Renal cortical epithelial cell (primary cell): ENCODE results near the gene BST2. TPM values are rescaled to one million over a fixed set of nuclear protein-coding genes. Genes with fewer than 3 reads are reported as not detected.
A peak's percentile ranks its signal among the peaks of the same experiment; 100 is the strongest.

Experiments
- DNase-seq: peaks from one replicate; pipeline ENCODE4 v3.0.0-alpha.2; 2011; ENCODE audit warnings: low read depth
- total RNA-seq: library from RNA; depleted of rRNA; stranded (reverse); fragments of >200 nt; gene quantifications from 2 replicates; pipeline ENCODE4 v1.2.3, GENCODE V29; 2014

BST2 gene, protein sequence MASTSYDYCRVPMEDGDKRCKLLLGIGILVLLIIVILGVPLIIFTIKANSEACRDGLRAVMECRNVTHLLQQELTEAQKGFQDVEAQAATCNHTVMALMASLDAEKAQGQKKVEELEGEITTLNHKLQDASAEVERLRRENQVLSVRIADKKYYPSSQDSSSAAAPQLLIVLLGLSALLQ
- 101 and 183 TPM in 2 replicates for total RNA-seq

DNA sequence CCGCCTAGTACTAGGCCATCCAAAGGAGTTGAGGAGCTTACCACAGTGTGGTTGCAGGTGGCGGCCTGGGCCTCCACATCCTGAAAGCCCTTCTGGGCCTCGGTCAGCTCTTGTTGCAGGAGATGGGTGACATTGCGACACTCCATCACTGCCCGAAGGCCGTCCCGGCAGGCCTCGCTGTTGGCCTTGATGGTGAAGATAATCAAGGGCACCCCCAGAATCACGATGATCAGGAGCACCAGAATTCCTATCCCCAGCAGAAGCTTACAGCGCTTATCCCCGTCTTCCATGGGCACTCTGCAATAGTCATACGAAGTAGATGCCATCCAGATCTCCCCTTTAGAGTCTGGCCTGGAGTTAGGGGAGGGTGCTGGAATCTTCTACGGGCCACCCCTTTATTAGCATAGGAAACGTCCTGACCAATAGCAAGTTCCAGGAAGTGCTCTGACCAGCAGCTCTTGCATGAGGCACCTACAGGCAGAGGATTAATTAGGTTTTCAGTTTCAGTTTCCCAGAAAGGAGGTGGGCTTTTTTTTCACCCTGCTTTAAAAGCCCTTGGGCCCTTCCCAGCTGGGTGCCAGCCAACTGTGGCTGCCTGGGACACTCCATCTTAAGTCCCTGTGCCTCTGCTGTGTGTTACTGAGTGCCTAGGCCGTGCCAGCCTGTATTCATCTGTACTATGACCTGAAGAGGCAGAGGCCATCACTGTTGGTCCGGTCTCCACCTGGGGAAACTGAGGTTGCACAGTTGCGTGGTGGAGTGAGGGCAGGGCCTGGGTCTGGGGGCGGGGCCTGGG is at the start of gene BST2:
BST2 (minus strand) TSS at position 381 of the 796 bp plus-strand sequence; CDS start at position 326, 55 bp downstream.
- peak; percentile 93 for DNase-seq

DNA sequence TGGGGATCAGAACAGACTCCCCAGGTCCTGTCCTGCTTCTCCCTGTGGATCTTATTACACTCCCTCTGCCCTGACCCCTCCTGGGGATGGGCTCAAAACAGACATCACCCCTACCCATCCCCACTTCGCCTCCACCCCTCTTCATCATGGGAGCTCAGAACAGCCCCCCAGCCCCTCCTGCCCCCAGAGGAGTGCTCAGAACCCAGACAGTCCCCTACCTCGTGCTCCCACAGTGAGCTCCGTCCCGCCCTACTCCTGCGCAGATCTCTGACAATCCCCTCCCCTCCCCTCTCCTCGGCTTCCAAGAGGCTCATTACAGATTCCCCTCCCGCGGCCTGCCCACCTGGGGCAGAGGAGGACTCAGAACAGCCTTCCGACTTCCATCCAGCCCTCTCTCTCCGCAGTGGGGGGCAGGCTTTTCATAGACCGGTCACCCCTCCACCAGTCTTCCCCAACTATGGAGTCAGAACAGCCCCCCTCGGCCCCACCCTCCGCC is 49.2 kb upstream of the BST2 start:
- no peak for DNase-seq

DNA sequence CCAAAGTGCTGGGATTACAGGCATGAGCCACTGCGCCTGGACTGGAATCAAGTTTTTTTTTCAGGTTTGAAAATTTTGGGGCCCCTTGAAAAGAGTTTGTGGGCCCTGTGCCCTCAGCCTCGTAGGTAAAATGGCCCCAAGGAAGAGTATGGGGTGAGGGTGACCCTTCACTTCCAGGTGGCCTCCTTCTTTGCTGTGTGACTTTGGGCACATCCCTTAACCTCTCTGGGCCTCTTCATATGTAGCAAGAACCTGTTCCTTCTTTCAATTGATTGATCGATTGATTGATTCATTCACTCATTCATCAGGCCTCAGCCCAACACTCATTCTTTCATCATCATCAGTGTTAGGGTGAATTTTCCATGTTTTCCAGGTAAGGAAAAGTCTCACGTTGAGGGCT is 46.4 kb upstream of the BST2 start:
- no peak for DNase-seq

DNA sequence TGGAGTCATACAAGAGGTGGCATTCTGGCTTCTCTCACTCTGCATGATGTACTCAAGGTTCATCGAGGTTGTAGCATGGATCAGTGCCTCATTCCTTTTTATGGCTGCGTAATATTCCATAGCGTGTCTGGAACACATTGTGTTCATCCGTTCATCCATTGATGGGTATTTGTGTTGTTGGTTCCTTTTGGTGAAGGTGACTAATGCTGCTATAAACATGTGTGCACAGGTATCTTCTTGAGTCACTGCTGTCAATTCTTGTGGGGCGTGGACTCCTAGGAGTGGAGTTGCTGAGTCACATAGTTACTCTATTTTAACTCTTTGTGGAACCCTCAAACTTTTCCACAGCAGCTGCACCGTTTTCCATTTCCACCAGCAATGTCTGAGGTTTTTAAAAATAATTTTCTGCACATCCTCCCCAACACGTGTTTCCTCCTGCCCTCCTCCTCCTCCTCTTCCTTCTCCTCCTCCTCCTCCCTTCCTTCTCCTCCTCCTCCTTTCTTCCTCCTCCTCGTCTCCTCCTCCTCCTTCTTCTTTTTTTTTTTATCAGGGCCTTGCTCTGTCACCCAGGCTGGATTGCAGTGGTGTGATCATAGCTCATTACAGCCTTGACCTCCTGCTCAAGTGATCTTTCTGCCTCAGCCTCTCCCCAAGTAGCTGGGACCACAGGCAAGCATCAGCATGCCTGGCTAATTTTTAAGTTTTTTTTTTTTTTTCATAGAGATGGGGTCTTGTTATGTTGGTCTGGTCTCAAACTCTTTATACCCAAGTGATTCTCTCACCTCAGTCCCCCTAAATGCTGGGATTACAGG is 45.0 kb upstream of the BST2 start:
- DNase-seq = peak; percentile 70

DNA sequence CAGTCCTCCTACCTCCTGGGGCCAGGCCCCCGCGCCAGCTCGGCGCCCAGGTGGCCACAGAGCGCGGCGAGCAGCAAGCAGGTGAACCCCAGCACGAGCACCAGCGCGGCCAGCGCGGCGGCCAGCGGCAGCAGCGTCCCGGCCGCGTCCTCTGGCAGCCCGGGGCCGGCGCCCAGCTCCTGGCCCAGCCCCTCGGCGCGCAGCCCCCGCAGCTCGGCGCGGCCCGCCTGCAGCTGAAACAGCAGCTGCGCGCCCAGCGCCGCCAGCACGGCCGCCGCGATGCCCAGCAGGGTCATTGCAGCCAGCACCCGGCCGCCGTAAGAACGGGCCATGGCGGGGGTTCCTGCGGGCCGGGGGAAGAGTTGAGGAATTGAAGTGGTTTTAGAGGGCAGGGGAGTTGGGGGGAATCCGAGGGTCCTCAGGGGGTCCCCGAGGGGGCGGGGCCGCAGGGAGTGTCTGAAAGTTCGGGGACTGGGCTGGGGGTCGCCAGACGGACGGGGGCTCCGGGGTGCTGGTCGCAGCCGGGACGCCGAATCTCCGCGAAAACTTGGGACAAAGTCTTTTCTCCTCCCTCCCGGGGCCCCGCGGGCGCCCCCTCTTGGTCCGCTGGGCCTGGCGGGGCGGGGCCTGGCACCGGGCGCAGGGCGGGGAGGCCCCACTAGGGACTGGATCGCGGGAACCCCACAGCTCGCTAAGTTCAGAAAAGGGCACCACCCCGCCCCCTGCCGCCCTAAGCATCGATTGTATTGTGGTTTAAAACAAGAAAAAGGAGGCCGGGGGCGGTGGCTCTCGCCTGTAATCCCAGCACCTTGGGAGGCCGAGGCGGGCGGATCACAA is 42.9 kb upstream of the BST2 start, which contains the start of gene TMEM221:
TMEM221 (minus strand) TSS at position 538 of the 837 bp plus-strand sequence; CDS start at position 332, 206 bp downstream.
- no peak for DNase-seq

DNA sequence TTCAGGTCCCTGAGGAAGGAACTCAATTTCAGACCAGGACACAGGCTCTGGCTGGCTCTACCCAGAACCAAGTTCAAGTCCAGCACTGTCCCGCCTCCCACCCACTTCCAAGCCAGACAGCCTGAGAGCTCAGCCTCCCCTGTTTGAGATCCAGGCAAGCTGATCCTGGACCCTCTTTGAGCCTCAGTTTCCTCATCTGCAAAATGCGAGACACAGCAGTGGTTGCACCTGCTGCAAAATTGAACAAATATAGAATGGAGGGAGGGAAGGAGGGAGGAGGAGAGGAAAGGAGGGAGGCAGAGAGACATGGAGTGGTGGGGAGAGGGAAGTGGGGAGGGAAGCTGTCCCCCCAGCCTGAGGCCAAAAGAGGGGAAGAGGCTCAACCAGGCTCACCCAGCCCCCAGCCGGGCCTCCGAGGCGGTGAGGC is 42.3 kb upstream of the BST2 start:
- DNase-seq = no peak

DNA sequence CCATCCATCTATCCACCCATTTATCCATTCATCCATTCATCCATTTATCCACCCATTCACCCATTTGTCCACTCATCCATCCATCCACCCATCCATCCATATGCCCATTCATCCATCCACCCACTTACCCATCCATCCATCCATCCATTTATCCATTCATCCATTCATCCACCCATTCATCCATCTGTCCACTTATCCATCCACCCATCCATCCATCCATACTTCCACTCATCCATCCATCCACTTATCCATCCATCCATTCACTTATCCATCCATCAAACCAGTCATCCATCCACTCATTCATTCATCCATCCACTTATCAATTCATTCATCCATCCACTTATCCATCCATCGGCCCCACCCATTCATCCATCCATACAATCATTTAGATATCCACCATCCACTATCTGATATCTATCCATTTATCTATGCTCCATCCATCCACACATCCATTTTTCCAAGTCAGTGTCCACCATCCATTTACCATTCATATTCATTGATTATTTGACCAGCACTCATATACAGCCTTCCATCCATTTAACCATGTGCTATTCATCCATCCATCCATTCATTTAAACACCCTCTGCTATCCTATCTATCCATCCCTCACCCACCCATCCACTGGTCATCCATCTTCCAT is 40.2 kb upstream of the BST2 start:
- DNase-seq = no peak

DNA sequence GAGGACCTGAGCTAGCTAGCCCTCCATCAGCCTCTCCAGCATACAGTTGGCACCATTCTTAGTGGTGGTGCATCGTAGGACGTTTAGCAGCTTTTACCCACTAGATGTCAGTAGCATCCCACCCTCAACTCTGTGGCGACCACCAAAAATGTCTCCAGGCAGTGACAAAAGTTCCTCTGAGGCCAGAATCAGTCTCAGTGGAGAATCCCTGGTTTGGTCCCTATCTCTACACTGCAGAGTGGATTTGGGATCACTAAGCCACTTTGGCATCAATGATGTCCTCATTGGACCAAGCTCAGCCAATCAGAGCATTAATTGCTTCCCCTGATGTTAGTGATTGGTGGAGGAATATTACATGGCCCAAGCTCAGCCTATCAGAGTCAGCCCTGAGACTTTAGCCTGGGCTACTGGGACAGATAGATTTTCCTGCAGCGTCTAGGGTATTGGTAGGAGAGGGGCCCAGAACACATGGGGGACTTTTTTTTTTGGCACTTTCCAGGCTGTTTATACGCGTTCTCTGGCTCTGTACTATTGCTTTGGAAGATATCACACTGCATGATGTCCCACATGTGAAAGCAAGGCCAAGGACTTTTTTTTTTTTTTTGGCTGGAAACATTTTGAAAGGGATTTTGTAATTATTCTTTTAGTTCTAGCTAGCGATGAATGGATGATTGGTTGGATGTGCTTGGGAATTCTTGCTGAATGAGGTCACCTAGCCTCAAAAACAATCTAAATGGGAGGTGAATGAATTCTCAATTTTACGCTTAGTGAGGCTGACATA is 36.0 kb upstream of the BST2 start:
- DNase-seq = peak; percentile 69

DNA sequence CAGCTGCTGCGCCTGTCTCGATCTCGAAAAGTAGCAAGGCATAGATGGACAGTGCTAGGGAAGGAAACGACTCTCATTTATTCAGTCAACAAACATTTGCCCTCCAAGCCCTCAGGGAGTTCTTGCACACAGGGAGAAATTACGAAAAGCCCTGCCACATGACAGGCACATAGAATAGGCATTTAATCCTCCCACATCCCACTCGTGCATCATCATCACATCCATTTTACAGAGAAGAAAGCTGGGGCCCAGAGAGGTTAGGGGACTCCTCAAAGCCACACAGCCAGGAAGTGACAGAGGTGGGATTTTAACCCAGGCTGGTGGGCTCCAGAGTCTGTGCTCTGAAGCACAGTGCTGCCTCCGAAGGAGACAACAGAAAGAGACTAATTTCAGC is 31.4 kb upstream of the BST2 start:
- no peak for DNase-seq

DNA sequence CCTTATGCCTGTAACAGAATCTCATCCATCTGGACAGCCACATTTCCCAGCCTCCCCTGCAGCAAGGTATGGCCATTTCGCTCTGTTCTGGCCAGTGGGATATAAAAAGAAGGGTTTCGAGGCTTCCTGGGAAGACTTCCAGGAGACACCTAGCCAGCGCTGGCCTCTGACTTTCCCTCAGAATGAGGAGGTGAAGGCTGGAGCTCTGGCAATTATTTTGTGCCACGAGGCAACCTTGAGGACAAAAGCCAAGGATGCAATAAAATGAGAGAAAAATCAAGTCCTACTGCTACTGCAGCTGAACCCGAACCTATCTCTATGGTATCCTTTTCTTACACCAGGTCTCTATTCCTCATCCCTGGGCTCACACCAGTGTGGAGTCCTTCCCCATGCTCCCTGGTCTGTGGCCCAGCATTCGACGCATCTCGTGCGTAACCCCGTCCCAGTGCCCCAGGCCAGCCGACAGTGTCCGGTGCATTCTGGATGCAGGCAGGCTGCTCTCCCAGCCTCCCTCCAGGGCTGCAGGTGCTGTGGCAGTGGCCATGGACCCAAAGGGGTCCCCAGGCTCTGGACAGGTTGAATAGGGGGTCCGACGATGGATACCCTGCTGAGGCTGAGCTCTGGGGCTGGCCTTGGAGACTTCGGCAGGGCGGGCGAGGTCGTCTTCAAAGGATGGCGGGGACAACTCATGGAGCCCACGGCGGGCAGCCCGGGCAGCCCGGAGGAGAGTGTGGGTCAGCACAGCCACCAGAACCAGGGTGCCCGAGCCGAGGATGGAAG is 30.9 kb upstream of the BST2 start:
- DNase-seq = no peak

DNA sequence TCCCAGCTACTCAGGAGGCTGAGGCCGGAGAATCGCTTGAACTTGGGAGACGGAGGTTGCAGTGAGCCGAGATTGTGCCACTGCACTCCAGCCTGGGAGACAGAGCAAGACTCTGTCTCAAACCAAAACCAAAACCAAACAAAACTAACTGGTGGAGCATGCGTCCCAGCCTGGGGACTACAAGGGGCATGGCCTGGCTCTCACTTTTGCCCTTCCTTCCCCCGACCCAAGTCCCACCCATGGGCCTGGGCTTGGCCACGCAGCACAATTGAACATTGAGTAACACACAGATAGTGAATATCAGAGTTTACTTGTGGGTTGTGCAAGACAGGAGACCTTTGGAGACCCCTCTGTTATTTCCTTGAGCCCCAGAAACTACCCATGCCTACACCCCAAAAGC is 29.8 kb upstream of the BST2 start:
- no peak for DNase-seq

DNA sequence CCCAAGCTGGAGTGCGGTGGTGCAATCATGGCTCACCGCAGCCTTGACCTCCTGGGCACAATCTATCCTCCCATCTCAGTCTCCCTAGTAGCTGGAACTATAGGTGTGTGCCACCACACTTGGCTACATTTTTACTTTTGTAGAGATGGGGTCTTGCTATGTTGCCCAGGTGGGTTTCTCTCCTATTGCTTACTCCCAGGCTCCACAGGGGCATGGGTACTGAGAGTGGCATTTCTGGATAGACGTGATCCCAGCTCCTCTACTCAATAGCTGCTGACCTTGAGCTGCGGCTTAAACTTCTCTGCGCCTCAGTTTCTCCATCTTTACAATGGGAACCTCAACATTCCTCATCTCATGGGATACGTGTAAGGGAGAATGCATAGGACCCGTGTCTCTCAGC is 26.0 kb upstream of the BST2 start:
- no peak for DNase-seq

DNA sequence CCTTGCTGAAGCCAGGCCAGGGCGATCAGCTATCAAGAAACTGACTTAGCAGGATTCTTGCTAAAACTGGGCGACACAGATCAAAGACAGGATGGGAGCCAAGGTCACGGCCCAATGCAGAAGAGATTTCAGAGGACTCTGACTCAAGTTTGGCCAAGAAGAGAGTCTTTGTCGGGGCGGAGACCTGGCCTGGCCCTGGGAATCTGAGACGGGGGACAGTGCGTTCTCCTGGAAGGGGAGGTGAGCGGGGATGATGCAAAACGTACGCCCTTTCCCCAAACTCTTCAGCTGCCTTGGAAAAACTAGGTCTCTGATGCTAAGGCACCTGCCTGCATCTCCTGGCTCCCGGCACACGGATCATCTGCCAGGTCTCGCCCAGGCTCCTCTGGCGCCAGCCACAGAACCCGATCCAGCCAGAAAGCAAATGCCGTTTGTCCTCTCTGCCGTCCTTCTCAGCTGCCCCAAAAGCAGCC is 24.2 kb upstream of the BST2 start:
- no peak for DNase-seq

DNA sequence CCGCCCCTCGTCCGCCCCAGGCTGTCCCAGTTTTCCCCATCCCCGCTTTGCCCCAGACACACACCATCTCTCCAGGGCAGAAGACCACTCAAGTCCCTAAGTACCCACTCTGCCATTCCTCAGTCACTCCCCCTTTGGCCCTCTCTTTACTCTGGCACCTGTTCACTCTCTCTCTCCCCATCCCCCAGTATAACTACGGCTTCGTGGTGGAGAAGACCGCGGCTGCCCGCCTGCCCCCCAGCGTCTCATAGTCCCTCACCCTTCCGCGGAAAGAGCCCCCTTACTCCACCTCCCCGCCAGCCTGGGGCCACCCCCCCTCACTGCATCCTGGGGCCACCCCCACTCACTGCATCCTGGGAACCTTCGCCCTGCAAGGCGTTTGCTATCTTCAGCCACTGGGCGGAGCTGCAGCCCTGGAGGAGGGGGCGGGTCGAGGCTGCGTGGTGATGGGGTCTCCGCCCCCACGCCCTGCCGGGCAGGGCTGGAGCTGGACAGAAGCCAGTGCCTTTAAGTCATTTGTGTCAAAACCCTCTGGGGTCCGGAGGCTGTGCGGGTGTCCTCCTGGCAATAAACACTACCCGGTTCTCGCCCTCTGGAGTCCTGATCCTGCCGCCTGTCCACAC is 19.4 kb upstream of the BST2 start:
- no peak for DNase-seq

DNA sequence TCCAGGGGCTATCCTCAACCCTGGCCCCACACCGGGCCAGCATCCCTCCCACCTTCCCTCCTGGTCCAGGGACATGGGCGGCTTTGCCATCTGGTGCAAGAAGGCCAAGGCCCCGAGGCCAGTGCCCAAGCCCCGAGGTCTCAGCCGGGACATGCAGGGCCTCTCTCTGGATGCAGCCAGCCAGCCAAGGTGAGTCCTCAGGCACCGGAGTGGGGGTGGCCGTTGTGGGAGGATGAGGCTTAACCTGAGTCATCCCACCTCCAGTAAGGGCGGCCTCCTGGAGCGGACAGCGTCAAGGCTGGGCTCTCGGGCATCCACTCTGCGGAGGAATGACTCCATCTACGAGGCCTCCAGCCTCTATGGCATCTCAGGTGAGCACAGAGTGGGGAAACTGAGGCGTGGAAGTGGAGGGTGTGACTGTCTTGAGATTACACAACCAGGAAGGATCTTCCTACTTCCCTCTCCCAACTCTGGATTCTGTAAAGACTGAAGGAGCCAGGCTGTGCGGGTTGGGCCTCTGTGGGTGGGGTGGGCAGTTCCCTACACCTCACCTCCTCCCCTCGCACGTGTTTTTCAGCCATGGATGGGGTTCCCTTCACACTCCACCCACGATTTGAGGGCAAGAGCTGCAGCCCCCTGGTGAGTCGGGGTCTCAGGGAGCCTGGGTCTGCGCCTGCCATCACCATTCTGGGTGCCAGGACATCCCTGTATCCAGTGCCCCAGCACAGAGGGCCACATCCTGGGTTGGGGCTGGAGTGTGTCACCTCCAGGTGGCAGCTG is 18.2 kb upstream of the BST2 start:
- no peak for DNase-seq

DNA sequence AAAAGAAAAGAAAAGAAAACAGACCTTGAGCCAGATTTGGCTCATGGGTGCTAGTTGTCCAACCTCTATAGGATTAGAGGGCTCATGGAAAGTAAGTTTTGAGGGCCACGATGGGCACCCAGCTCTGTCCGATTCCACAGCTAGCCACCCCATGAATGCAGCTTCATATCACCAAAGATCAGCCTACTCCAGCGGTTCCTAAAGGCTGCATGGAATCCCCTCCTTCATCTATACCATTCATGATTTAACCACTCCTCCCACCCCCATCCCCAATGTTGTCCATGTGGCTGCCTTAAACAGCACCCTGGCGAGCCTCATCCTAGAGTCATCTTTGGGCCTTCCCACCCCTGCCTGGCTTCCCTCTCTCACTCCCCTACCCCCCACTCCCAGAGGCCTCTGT is 16.5 kb upstream of the BST2 start:
- no peak for DNase-seq

DNA sequence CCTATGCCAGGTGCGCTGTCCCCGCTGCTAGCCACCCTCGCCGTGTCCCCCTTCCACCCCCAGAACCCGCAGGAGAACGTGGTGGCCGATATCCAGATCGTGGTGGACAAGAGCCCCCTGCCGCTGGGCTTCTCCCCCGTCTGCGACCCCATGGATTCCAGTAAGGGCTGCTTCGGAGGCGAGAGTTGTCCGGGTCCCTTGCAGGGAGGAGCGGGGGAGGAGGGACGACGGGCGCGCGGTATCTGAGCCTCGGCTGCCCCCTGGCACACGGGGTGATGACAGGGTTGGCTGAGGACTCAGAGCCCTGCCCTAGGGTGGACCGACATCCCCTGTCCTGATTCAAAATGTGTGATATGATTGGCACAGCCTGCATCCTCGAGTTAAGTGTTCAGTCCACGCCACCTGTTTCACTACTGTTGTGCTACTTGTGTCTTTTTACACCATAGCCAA is 15.1 kb upstream of the BST2 start:
- no peak for DNase-seq
